GM21717 (cell line): ENCODE results near the gene ZNF385C.
"Not testable (repeated sequence)": the region's sequence is repeated elsewhere in the genome, so short reads cannot be mapped to it uniquely, and the experiment has no call there.

ENCODE experiments used
- ATAC-seq: cut with Tn5 transposase; IDR thresholded peaks from one replicate; pipeline ENCODE4 v1.9.1; 2021; ENCODE audit warnings: mild to moderate bottlenecking, moderate library complexity; ENCODE audit not compliant: unreplicated experiment

ZNF385C gene, protein sequence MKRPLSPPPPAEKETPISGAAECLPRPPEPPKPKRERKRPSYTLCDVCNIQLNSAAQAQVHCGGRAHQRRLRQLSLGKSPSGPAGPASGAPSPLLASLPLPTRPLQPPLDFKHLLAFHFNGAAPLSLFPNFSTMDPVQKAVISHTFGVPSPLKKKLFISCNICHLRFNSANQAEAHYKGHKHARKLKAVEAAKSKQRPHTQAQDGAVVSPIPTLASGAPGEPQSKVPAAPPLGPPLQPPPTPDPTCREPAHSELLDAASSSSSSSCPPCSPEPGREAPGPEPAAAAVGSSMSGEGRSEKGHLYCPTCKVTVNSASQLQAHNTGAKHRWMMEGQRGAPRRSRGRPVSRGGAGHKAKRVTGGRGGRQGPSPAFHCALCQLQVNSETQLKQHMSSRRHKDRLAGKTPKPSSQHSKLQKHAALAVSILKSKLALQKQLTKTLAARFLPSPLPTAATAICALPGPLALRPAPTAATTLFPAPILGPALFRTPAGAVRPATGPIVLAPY

DNA sequence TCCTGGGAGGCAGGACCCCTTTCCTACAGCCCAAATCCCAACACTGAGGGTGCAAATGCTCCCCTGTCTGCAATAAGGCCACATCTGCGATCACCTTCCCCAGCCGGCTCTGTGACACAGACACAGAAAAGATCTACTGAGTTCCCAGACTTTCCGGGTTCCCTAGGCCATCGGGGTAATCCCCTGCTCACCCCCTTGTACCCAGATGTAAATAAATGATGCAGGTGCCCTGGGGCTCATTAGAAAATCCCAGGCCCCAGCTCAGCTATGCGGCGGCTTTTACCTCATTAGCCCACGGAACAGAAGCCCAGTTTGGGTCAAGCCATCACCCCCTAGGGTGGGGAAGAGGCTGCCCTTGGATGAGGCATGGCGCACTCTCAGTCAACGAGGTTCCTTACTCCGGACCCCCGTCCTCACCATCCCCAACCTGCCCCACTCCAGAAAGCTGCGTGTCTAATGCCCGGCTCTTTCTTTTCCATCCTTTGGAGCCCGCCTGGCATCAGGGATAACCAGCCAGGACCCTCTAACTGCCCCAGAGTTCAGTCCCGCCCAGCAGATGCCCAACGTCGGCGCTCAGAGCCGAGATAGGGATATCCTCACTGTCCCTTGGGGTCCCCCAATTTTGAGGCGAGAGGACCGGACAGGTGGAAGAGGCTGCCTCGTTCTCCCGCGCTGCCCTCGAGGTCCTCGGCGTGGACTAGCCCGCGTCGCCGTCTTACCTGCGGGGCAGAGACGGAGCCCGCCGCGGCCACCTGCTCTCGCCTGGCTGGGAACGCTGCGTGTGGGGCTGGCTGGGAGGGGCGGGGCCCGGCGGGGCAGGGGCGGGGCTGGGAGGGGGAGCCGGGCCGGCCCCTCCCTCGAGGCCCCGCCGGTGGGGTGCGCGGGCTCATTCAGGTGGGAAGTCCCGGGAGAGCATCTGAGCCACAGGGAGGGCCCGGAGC lies at the start of gene ZNF385C:
TSS of gene ZNF385C (minus strand) at position 783 of the 941 bp plus-strand sequence. CDS start 35,417 bp downstream, outside the sequence.
- no peak for ATAC-seq

DNA sequence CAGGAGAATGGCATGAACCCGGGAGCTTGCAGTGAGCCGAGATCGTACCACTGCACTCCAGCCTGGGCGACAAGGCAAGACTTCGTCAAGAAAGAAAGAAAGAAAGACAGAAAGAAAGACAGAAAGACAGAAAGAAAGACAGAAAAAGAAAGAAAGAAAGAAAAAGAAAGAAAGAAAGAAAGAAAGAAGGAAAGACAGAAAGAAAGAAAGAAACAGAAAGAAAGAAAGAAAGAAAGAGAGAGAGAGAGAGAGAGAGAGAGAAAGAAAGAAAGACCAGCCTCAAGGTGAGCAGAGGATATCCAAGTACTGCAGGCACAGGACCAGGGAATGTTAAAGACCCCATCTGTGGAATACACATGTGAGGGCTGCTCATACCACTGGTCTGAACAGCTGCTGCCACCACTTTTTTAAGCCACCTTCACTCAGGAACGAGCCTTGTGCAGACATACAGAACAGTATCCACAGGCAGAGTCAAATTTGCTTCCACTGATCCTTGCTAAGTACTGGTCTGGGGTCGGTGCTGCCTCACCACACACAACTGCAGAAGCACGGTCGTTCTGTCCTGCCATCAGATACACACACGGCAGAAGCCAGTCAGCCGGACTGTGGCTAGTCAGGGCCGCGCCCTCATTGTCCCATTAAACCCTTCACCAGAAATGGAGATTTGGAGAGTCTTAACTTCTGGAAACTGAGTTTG lies 48.8 kb upstream of the ZNF385C start:
- ATAC-seq, result no peak

GRCh38 chr17:42143138-42143537 lies 44.9 kb upstream of the ZNF385C start:
- ATAC-seq, result not testable (repeated sequence)

- no peak for ATAC-seq
Measured at GRCh38 chr17:42142371-42142896, 44.2 kb upstream of the ZNF385C start.

DNA sequence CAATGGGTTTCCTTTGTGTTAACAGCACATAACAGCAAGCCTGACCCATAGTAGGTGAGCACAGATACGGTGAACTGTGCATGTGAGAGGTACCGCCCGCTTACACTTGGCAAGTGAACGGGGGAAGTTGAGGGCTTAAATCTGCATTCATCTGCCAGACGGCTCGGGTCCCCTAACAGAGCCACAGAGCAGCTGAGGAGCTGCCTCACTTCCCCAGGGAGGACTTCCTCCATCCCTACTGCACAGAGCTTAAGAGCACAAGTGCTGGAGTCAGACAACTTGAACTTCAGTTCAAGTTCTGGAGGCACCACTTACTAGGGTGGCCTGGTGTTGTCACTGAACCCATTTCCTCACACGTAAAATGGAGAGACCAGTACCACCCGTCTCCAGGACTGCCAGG lies 43.1 kb upstream of the ZNF385C start:
- ATAC-seq, result no peak

GRCh38 chr17:42140690-42141089 lies 42.4 kb upstream of the ZNF385C start:
- ATAC-seq, result not testable (repeated sequence)

- no peak for ATAC-seq
Measured at GRCh38 chr17:42138749-42139492, 40.6 kb upstream of the ZNF385C start.

GRCh38 chr17:42136654-42137051 lies 38.4 kb upstream of the ZNF385C start:
- no peak for ATAC-seq

- ATAC-seq, result no peak
Measured at GRCh38 chr17:42135664-42136653, 37.7 kb upstream of the ZNF385C start.

DNA sequence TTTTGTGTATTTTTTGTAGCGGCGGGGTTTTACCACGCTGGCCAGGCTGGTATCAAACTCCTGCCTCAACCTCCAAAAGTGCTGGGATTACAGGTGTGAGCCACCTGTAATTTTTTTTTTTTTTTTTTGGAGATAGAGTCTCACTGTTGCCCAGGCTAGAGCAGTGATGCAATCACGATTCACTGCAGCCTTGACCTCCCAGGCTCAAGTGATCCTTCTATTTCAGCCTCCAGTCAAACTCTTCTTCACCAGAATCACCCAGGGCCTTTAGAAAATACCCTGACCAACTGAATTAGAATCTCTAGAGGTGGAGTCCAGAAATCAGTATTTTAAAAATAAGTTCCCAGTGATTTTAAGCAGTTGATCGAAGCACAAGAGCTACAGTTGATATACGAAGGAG lies 36.9 kb upstream of the ZNF385C start:
- no peak for ATAC-seq

- ATAC-seq, result no peak
Measured at GRCh38 chr17:42133461-42134041, 35.3 kb upstream of the ZNF385C start.

DNA sequence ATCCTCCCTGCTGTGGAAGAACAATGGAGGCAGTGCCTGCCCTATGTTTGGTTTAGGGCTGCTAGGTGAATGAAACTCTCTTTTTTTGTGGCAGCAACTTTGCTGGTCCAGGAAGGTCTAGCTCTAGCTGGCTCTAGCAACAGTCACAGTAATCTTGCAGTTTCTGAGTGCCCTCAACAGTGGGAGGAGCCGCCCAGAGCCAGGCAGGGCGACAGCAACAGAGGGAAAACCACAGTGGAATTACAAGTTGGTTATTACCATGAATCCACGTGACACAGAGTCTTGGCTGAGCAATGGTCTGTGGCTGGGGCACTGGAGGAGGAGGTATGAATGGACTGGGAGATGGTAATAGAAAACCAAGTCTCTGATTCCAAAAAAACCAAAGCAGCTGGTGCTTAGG lies 34.7 kb upstream of the ZNF385C start:
- ATAC-seq, result no peak

GRCh38 chr17:42131981-42132432 lies 33.7 kb upstream of the ZNF385C start:
- ATAC-seq, result no peak

DNA sequence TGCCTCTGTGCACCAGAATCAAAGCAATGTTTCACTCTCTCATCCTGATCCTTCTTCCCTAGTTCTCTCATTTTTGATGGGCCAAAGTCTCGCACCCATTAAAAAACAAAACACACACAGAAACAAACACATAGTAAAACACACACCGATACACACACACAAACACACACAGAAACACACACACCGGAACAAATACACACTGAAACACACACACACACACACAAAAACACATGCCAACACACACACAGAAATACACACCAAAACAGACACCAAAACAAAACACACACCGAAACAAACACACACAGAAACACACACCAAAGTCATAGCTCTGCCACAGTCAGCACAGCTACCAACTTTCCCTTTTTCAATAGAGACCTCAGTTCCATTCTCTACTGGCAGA lies 33.0 kb upstream of the ZNF385C start:
- no peak for ATAC-seq

GRCh38 chr17:42130310-42130936 lies 32.1 kb upstream of the ZNF385C start:
- ATAC-seq, result no peak

DNA sequence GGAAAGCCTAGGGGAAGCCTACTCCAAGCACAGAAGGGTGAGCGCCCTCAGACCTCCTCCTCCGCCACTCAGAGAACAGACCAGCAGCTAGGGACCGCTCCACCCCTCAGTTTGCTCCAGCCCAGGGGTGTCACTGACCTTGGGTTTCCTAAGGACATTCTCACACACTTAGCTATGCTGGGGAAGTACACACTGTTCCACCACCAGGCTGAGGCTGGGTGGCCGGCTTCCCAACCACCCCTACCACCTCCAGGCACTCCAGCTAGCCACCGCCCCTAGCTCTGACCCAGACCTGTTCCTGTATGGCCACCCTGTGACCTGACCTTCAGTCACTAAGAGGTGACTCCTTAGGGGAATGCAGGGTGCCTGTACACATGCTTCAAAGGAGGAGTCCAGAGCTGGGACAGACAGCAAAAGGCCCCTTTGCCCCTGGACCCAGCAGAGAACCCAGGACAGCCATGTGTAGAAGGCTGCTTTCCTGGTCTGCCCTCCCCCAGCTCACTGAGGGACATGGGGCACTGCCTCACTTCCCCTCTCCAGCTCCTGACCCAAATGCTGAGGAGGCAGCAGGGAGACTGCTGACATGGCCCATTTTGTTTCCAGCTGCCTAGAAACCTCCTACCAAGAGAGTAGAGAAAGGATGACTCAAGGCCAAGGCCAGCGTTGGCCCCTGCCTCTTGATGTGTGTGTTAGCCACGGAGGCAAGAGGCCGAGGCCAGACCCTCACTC lies 31.0 kb upstream of the ZNF385C start:
- no peak for ATAC-seq

DNA sequence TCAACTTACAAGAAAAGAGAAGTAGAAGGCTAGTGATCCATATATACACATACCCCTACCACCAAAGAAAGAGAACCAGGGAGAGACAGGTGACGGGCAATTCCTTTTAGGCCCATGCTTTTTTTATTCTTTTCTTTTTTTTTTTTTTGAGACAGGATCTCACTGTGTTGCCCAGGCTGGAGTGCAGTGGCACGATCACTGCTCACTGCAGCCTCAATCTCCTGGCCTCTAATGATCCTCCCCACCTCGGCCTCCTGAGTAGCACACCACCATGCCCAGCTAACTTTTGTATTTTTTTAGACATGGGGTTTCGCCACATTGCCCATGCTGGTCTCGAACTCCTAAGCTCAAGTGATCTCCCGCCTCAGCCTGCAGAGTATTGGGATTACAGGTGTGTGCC lies 29.1 kb upstream of the ZNF385C start:
- no peak for ATAC-seq
